HepG2 (cell line): ENCODE measurements around the gene RASA1. TPM values are rescaled to one million over a fixed set of nuclear protein-coding genes. Genes with fewer than 3 reads are reported as not detected.

Experiments
- ATAC-seq: fragments of 200-7000 bp; cut with Tn5 transposase; 3 replicates; pipeline ENCODE4 v1.9.1; 2020; ENCODE audit warnings: mild to moderate bottlenecking, moderate library complexity
- BruUV-seq: library from RNA; stranded (reverse); fragments of 400-500 nt; replicated peaks from 2 replicates; lab custom pipeline; 2021; lab: Mats Ljungman, UMichigan
- CTCF ChIA-PET: fragments of 300-600 bp; formaldehyde crosslinking; extraction: SDS; loops from one replicate; lab custom pipeline; 2021; ENCODE audit warnings: low total read pairs, inconsistent platforms, low intra/inter-chr PET ratio; lab: Yijun Ruan, JAX
- POLR2A ChIA-PET: fragments of 350-600 bp; sonication (Branson Sonifier 250); formaldehyde crosslinking; loops from one replicate; lab custom pipeline; 2020; ENCODE audit warnings: antibody characterized with exemption, inconsistent platforms; lab: Yijun Ruan, JAX
- DNase-seq: peaks from one replicate; pipeline ENCODE4 v3.0.0-alpha.2; 2015; ENCODE audit warnings: low spot score
- FAIRE-seq: peaks from 3 replicates; lab custom pipeline; 2011; peaks lifted over from hg19 to GRCh38; lab: Jason Lieb, UNC
- H2AFZ ChIP-seq: one replicate; pipeline ENCODE4 v1.6.1; 2011; ENCODE audit warnings: low read length, inconsistent platforms
- H3K27ac ChIP-seq: fragments of 300-600 bp; 3 replicates; pipeline ENCODE4 v1.8.0; 2011; ENCODE audit warnings: mixed run types, mild to moderate bottlenecking, mixed read lengths, low read length, inconsistent platforms; ENCODE audit not compliant: insufficient read depth; ENCODE audit errors: extremely low read length
- H3K27me3 ChIP-seq, 2 experiments: fragments of 200-600 bp in 1 of 2; 2 replicates in 1 of 2; 3 replicates in 1 of 2; pipeline versions ENCODE4 v1.6.0 to v1.8.0; 2011; ENCODE audit warnings: low read length in 2 of 2, mild to moderate bottlenecking in 2 of 2, moderate library complexity in 2 of 2, inconsistent platforms in 1 of 2; ENCODE audit not compliant: insufficient read depth in 2 of 2, control insufficient read depth in 1 of 2
- H3K36me3 ChIP-seq, 2 experiments: fragments of 200-600 bp in 1 of 2; replicated peaks in 1 of 2; 2 replicates in 1 of 2; 3 replicates in 1 of 2; pipeline versions ENCODE4 v1.5.1 to v1.8.0; 2011; ENCODE audit warnings: low read length in 2 of 2, inconsistent platforms in 1 of 2; ENCODE audit not compliant: insufficient read depth in 2 of 2, control insufficient read depth in 1 of 2
- H3K4me1 ChIP-seq: 2 replicates; pipeline ENCODE4 v1.5.1; 2012; ENCODE audit warnings: low read length, inconsistent platforms; ENCODE audit not compliant: insufficient read depth
- H3K4me2 ChIP-seq: 2 replicates; pipeline ENCODE4 v1.6.0; 2011; ENCODE audit warnings: low read depth, low read length, inconsistent platforms
- H3K4me3 ChIP-seq, 3 experiments: fragments of 200-600 bp in 1 of 3; sonication (generic), shearing (Covaris generic) in 1 of 3; replicated peaks in 1 of 3; 2 replicates each; pipeline ENCODE4 v1.5.1; 2011 to 2016; ENCODE audit warnings: low read length in 3 of 3, inconsistent platforms in 2 of 3, low read depth in 2 of 3, mild to moderate bottlenecking in 2 of 3, control low read depth in 1 of 3, mixed read lengths in 1 of 3; ENCODE audit not compliant: insufficient read depth in 1 of 3
- H3K79me2 ChIP-seq: one replicate; pipeline ENCODE4 v1.6.1; 2011; ENCODE audit warnings: low read length, inconsistent platforms; ENCODE audit not compliant: insufficient read depth
- H3K9ac ChIP-seq: 2 replicates; pipeline ENCODE4 v1.6.0; 2011; ENCODE audit warnings: mild to moderate bottlenecking, low read depth, low read length, inconsistent platforms; ENCODE audit not compliant: insufficient read depth
- H3K9me3 ChIP-seq: 2 replicates; pipeline ENCODE4 v1.5.1; 2012; ENCODE audit warnings: mild to moderate bottlenecking, low read length
- H4K20me1 ChIP-seq: 2 replicates; pipeline ENCODE4 v1.6.0; 2011; ENCODE audit warnings: inconsistent platforms, mild to moderate bottlenecking, low read length, moderate library complexity; ENCODE audit not compliant: insufficient read depth
- ARID5B ChIP-seq: IDR thresholded peaks from 2 replicates; pipeline ENCODE4 v1.4.0; 2020; ENCODE audit warnings: mild to moderate bottlenecking, missing genetic modification reagents
- CEBPB ChIP-seq: IDR thresholded peaks from 2 replicates; pipeline ENCODE4 v1.6.1; 2011; ENCODE audit warnings: low read depth, low read length, improper control_type of control experiment, borderline replicate concordance
- FOXA1 ChIP-seq, 2 experiments: fragments of 450-650 bp in 1 of 2; sonication (generic) in 1 of 2; formaldehyde crosslinking in 1 of 2; IDR thresholded peaks; 2 replicates each; pipeline versions ENCODE4 v1.4.0 to v1.6.1; 2016 to 2020; ENCODE audit warnings: missing genetic modification reagents in 1 of 2
- FOXA3 ChIP-seq: IDR thresholded peaks from 2 replicates; pipeline ENCODE4 v1.6.1; 2016; ENCODE audit warnings: missing genetic modification reagents, missing compliant biosample characterization
- GATAD2A ChIP-seq: IDR thresholded peaks from 2 replicates; pipeline ENCODE4 v1.6.1; 2016
- HIVEP1 ChIP-seq: sonication (generic); formaldehyde crosslinking; IDR thresholded peaks from 2 replicates; pipeline ENCODE4 v1.4.0; 2020; ENCODE audit warnings: mild to moderate bottlenecking, missing genetic modification reagents
- HNF4A ChIP-seq: sonication (generic); formaldehyde crosslinking; IDR thresholded peaks from 2 replicates; pipeline ENCODE4 v1.4.0; 2020; ENCODE audit warnings: missing genetic modification reagents
- KAT8 ChIP-seq: IDR thresholded peaks from 2 replicates; pipeline ENCODE4 v1.6.1; 2016; ENCODE audit warnings: missing genetic modification reagents, missing compliant biosample characterization
- NR2C2 ChIP-seq: sonication (generic); formaldehyde crosslinking; IDR thresholded peaks from 2 replicates; pipeline ENCODE4 v1.4.0; 2020; ENCODE audit warnings: missing genetic modification reagents, mild to moderate bottlenecking, moderate library complexity, borderline replicate concordance
- PITX1 ChIP-seq: sonication (generic); formaldehyde crosslinking; IDR thresholded peaks from 2 replicates; pipeline ENCODE4 v1.5.1; 2020; ENCODE audit warnings: mild to moderate bottlenecking, missing genetic modification reagents
- RFXAP ChIP-seq: sonication (generic); formaldehyde crosslinking; IDR thresholded peaks from 2 replicates; pipeline ENCODE4 v1.4.0; 2020; ENCODE audit warnings: missing genetic modification reagents, borderline replicate concordance
- SMARCC2 ChIP-seq: fragments of 450-650 bp; IDR thresholded peaks from 2 replicates; pipeline ENCODE4 v1.6.1; 2017; ENCODE audit warnings: antibody characterized with exemption, mild to moderate bottlenecking
- SNRNP70 ChIP-seq: fragments of 200-400 bp; formaldehyde crosslinking; IDR thresholded peaks from 2 replicates; pipeline ENCODE4 v1.6.1; 2017; ENCODE audit warnings: mild to moderate bottlenecking, low read depth, low read length, moderate library complexity
- TCF12 ChIP-seq, 2 experiments: fragments of 450-650 bp in 1 of 2; sonication (generic) in 1 of 2; formaldehyde crosslinking in 1 of 2; IDR thresholded peaks; 2 replicates each; pipeline versions ENCODE4 v1.6.1 to v1.8.0; 2017 to 2022; ENCODE audit warnings: antibody characterized with exemption in 1 of 2, mild to moderate bottlenecking in 1 of 2, missing genetic modification reagents in 1 of 2, moderate library complexity in 1 of 2
- ZNF124 ChIP-seq: sonication (generic); formaldehyde crosslinking; IDR thresholded peaks from 2 replicates; pipeline ENCODE4 v1.4.0; 2020; ENCODE audit warnings: missing genetic modification reagents
- ZNF207 ChIP-seq: fragments of 450-650 bp; IDR thresholded peaks from 2 replicates; pipeline ENCODE4 v1.6.1; 2016; ENCODE audit warnings: antibody characterized with exemption, borderline replicate concordance
- ZNF598 ChIP-seq: sonication (generic); formaldehyde crosslinking; IDR thresholded peaks from 2 replicates; pipeline ENCODE4 v1.5.1; 2020; ENCODE audit warnings: mild to moderate bottlenecking, missing genetic modification reagents, borderline replicate concordance
- ZNF891 ChIP-seq: sonication (generic); formaldehyde crosslinking; IDR thresholded peaks from 2 replicates; pipeline ENCODE4 v1.5.0; 2020; ENCODE audit warnings: mild to moderate bottlenecking, missing genetic modification reagents
- WGBS: methylation state at CpG from one replicate; pipeline ENCODE4 v1.1.6; 2017; ENCODE audit warnings: low lambda C conversion rate; 5-methylcytosine and 5-hydroxymethylcytosine counted together
- in situ Hi-C: cut with HindIII; loops from 2 replicates; pipeline ENCODE4 v1.10.0; 2017; ENCODE audit warnings: low pct_unique_long_range_greater_than_20kb; ENCODE audit not compliant: extremely low pct_ligation_motif_present
- intact Hi-C: fragments of 100-400 bp; cut with micrococcal nuclease; formaldehyde crosslinking; loops from one replicate; pipeline ENCODE4 v1.10.0; 2022; ENCODE audit not compliant: unreplicated experiment
- polyA plus RNA-seq, 8 experiments: library from polyadenylated mRNA; depleted of rRNA in 3 of 8; stranded (reverse) in 7 of 8; unstranded in 1 of 8; fragments of >200 nt; fragmentation: Illumina TruSeq in 4 of 8; extraction: Trizol in 4 of 8; gene quantifications; 2 replicates each; pipeline versions ENCODE4 v1.2.1 to v1.2.3, GENCODE V29; 2011 to 2016; ENCODE audit warnings: low read depth in 4 of 8, missing spikeins in 1 of 8, mixed read lengths in 1 of 8; ENCODE audit not compliant: insufficient read depth in 1 of 8
- total RNA-seq, 5 experiments: library from RNA; depleted of rRNA; stranded (reverse); fragments of >200 nt; fragmentation: Illumina TruSeq; extraction: Trizol; gene quantifications; 2 replicates each; pipeline ENCODE4 v1.2.3, GENCODE V29; 2016; ENCODE audit warnings: low read depth in 1 of 5
- TF ChIP-seq, protein P1 (sequence below): sonication (generic); formaldehyde crosslinking; IDR thresholded peaks from 2 replicates; pipeline ENCODE4 v1.9.0; 2021; ENCODE audit warnings: missing genetic modification reagents, mild to moderate bottlenecking, borderline replicate concordance

Gene RASA1
- total and polyA plus RNA-seq, 2 of the 13 experiments (the other 11 are each of a cell fraction or from before 2014, with no cell fraction given), result 19.5 to 20.5 TPM

DNA sequence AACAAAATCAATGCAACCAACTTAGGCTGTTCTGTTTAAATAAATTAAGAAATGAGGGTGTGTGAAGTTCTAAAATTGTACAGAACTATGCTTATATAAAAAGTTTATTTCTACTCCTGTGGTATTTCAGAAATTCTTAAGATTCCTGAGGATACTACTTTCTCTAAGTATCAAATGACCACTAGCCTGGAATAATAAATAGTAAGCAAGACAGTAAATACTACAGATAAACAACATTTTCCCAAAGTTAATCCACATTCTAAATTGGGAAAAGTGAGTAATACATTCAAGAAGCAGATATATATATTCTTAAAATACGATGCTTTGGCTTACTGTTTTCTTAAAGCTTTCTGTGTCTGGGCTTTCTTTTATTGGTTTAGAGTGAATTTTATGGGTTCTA is 115.5 kb downstream of the RASA1 start (continued):
- TF ChIP-seq, protein P1, sequence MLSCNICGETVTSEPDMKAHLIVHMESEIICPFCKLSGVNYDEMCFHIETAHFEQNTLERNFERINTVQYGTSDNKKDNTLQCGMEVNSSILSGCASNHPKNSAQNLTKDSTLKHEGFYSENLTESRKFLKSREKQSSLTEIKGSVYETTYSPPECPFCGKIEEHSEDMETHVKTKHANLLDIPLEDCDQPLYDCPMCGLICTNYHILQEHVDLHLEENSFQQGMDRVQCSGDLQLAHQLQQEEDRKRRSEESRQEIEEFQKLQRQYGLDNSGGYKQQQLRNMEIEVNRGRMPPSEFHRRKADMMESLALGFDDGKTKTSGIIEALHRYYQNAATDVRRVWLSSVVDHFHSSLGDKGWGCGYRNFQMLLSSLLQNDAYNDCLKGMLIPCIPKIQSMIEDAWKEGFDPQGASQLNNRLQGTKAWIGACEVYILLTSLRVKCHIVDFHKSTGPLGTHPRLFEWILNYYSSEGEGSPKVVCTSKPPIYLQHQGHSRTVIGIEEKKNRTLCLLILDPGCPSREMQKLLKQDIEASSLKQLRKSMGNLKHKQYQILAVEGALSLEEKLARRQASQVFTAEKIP (CRISPR knock-in tag), result no peak
- TF ChIP-seq ZNF207 (no peak), SMARCC2 (no peak), TCF12 (IDR thresholded peaks at IDR 0.05) (no peak), TCF12 (CRISPR knock-in tag; IDR thresholded peaks at IDR 0.05) (no peak), NR2C2 (CRISPR knock-in tag) (no peak), SNRNP70 (no peak), PITX1 (no peak), HIVEP1 (no peak), KAT8 (CRISPR knock-in tag) (no peak), ZNF124 (CRISPR knock-in tag) (no peak), RFXAP (no peak)

- in situ Hi-C loops, result no loop called here
- no peak overlapping the region for H3K4me3 ChIP-seq
- ATAC-seq (no peak), FAIRE-seq (no peak)
- H4K20me1 ChIP-seq, result no peaks in the 10 kb centered on the region
- 92% methylated on average over 2 of the region's 2 CpGs for WGBS
- no peak overlapping the region for H3K4me2 ChIP-seq
- POLR2A ChIA-PET, result no interaction called here
- BruUV-seq, result no TSS peak
- H3K36me3 ChIP-seq, result peaks cover 8 to 55% of the 10 kb centered on the region in 2 experiments
- no peaks in the 10 kb centered on the region for H3K79me2 ChIP-seq
- H3K4me1 ChIP-seq, result peaks cover 20% of the 10 kb centered on the region
- no peaks in the 10 kb centered on the region for H3K9me3 ChIP-seq
- intact Hi-C loops, result loop anchor here (5.0 kb wide), 1 partner anchor 119 kb away; the partner anchor contains the start of gene RASA1
- no peaks in the 10 kb centered on the region for H3K27me3 ChIP-seq
- TF ChIP-seq CEBPB, result peak; percentile 35; the same call in 1 of the 2 replicates
- no peak for TF ChIP-seq ZNF891 (CRISPR knock-in tag)
- peak; percentile 68 for TF ChIP-seq FOXA3 (CRISPR knock-in tag)
- TF ChIP-seq HNF4A, result peak; percentile 33; the same call in 1 of the 2 replicates
- TF ChIP-seq GATAD2A, result peak; percentile 61
- TF ChIP-seq ARID5B (CRISPR knock-in tag), result peak; percentile 57
- TF ChIP-seq ZNF598 (CRISPR knock-in tag), result no peak
- no peak for TF ChIP-seq FOXA1 (IDR thresholded peaks at IDR 0.05)
- TF ChIP-seq FOXA1 (CRISPR knock-in tag; IDR thresholded peaks at IDR 0.05), result peak; percentile 32; the same call in 1 of the 2 replicates
- TF ChIP-seq, all 625 proteins: peak for 6
- Histone ChIP-seq H2AFZ (no peak overlapping the region), H3K9ac (no peak overlapping the region), H3K27ac (no peak overlapping the region)
- CTCF ChIA-PET, result no interaction called here
- DNase-seq, result peak; percentile 35
Observed at GRCh38 chr5:87385802-87386201, 118.1 kb downstream of the RASA1 start.
